Activated CD4-positive, alpha-beta T cell treated with anti-CD3 and anti-CD28 coated beads, Interleukin-2, Interleukin-6, amounts not matched to agents 100 ng/mL and 50 ng/mL, durations not matched to agents 16 hours and 8 hours (primary cell): ENCODE results near the gene TEK.
"Not testable (repeated sequence)": the region's sequence is repeated elsewhere in the genome, so short reads cannot be mapped to it uniquely, and the experiment has no call there.

Experiments used
- DNase-seq: peaks from one replicate; pipeline ENCODE4 v3.0.0-alpha.2; 2020

The TEK gene

GRCh38 chr9:27182421-27182820 is 73.4 kb downstream of the TEK start:
- DNase-seq = no peak

GRCh38 chr9:27183131-27183530 is 74.1 kb downstream of the TEK start:
- no peak for DNase-seq

- DNase-seq = no peak
These were observed 74.7 kb downstream of the TEK start for GRCh38 chr9:27183701-27184100.

GRCh38 chr9:27184556-27185351 is 75.7 kb downstream of the TEK start:
- DNase-seq = no peak

- no peak for DNase-seq
These were observed 79.4 kb downstream of the TEK start for GRCh38 chr9:27188426-27188825.

- DNase-seq = no peak
These were observed 80.4 kb downstream of the TEK start for GRCh38 chr9:27189426-27189825.

GRCh38 chr9:27192291-27192960 is 83.4 kb downstream of the TEK start:
- DNase-seq = no peak

GRCh38 chr9:27193886-27194285 is 84.9 kb downstream of the TEK start:
- no peak for DNase-seq

GRCh38 chr9:27194401-27195091 is 85.5 kb downstream of the TEK start:
- DNase-seq = peak; percentile 40

- no peak for DNase-seq
These were observed 86.2 kb downstream of the TEK start for GRCh38 chr9:27195191-27195590.

GRCh38 chr9:27196383-27196782 is 87.4 kb downstream of the TEK start:
- no peak for DNase-seq

GRCh38 chr9:27198190-27198589 is 89.2 kb downstream of the TEK start:
- DNase-seq = no peak

- DNase-seq = no peak
These were observed 93.0 kb downstream of the TEK start for GRCh38 chr9:27202056-27202455.

- DNase-seq = no peak
These were observed 94.8 kb downstream of the TEK start for GRCh38 chr9:27203783-27204182.

- DNase-seq = no peak
These were observed 95.6 kb downstream of the TEK start for GRCh38 chr9:27204578-27204977.

GRCh38 chr9:27205198-27205597 is 96.2 kb downstream of the TEK start:
- no peak for DNase-seq

GRCh38 chr9:27206041-27206440 is 97.0 kb downstream of the TEK start:
- DNase-seq = no peak

- no peak for DNase-seq
These were observed 100.0 kb downstream of the TEK start for GRCh38 chr9:27209034-27209433.

- DNase-seq = no peak
These were observed 101.6 kb downstream of the TEK start for GRCh38 chr9:27210588-27210987.

GRCh38 chr9:27212191-27212590 is 103.2 kb downstream of the TEK start:
- peak; percentile 13 for DNase-seq

GRCh38 chr9:27212621-27213020 is 103.6 kb downstream of the TEK start:
- no peak for DNase-seq

- no peak for DNase-seq
These were observed 118.2 kb downstream of the TEK start for GRCh38 chr9:27227192-27227591.

- not testable (repeated sequence) for DNase-seq
These were observed 130.6 kb downstream of the TEK start for GRCh38 chr9:27239648-27240047.

GRCh38 chr9:27247756-27248155 is 138.7 kb downstream of the TEK start:
- peak; percentile 27 for DNase-seq
